ENCODE results near the gene CNOT6. TPM values are rescaled to one million over a fixed set of nuclear protein-coding genes. Genes with fewer than 3 reads are reported as not detected.

Gene CNOT6
- total and polyA plus RNA-seq, 2 donors (not counting 1 experiment from before 2014, with no cell fraction given) = 12.7 to 19.5 TPM

GRCh38 chr5:180491496-180491895 is 2.7 kb upstream of the CNOT6 start:
- no peak overlapping the region for H3K9ac ChIP-seq (ENCODE audit: insufficient read depth, low read length)
- H3K27me3 ChIP-seq (ENCODE audit: control insufficient read depth, insufficient read depth, low read length) = no peaks in the 10 kb centered on the region
- TF ChIP-seq CTCF (conservative IDR thresholded peaks at IDR 0.05 in 1 of 2, IDR thresholded peaks at IDR 0.05 in 1 of 2; ENCODE audit: low read depth in 1 of 2, low read length in 2 of 2) = no peak
- TF ChIP-seq EZH2 (IDR thresholded peaks at IDR 0.05; ENCODE audit: low read length, missing control alignments) = no peak
- no peaks in the 10 kb centered on the region for H3K9me3 ChIP-seq (ENCODE audit: control insufficient read depth, insufficient read depth, low read depth, low read length)
- H2AFZ ChIP-seq (ENCODE audit: low read length) = no peak overlapping the region
- no peak for DNase-seq (ENCODE audit: low read depth in 2 of 2)
- no peaks in the 10 kb centered on the region for H3K36me3 ChIP-seq (ENCODE audit: control insufficient read depth, insufficient read depth, low read length)
- H4K20me1 ChIP-seq (ENCODE audit: control insufficient read depth, extremely low read depth, insufficient read depth, low read length) = no peaks in the 10 kb centered on the region
- H3K4me3 ChIP-seq (replicated peaks in 1 of 4; ENCODE audit: control extremely low read depth in 1 of 4, insufficient read depth in 1 of 4, low read depth in 3 of 4, low read length in 4 of 4) = no peak overlapping the region
- H3K27ac ChIP-seq (ENCODE audit: insufficient read depth, low read length) = no peak overlapping the region
- peaks cover 19% of the 10 kb centered on the region for H3K79me2 ChIP-seq (ENCODE audit: control insufficient read depth, insufficient read depth, low read length)
- H3K4me1 ChIP-seq (ENCODE audit: control insufficient read depth, extremely low read depth, insufficient read depth, low read length) = peaks cover 2% of the 10 kb centered on the region
- H3K4me2 ChIP-seq (ENCODE audit: extremely low read depth, insufficient read depth, low read length) = no peak overlapping the region

- peaks cover 2% of the 10 kb centered on the region for H3K4me1 ChIP-seq (ENCODE audit: control insufficient read depth, extremely low read depth, insufficient read depth, low read length)
- no peaks in the 10 kb centered on the region for H3K9me3 ChIP-seq (ENCODE audit: control insufficient read depth, insufficient read depth, low read depth, low read length)
- no peaks in the 10 kb centered on the region for H3K36me3 ChIP-seq (ENCODE audit: control insufficient read depth, insufficient read depth, low read length)
- H3K79me2 ChIP-seq (ENCODE audit: control insufficient read depth, insufficient read depth, low read length) = peaks cover 28% of the 10 kb centered on the region
- H2AFZ ChIP-seq (ENCODE audit: low read length) = no peak overlapping the region
- H3K27ac ChIP-seq (ENCODE audit: insufficient read depth, low read length) = no peak overlapping the region
- H3K4me3 ChIP-seq (replicated peaks in 1 of 4; ENCODE audit: control extremely low read depth in 1 of 4, insufficient read depth in 1 of 4, low read depth in 3 of 4, low read length in 4 of 4) = no peak overlapping the region
- H4K20me1 ChIP-seq (ENCODE audit: control insufficient read depth, extremely low read depth, insufficient read depth, low read length) = no peaks in the 10 kb centered on the region
- H3K27me3 ChIP-seq (ENCODE audit: control insufficient read depth, insufficient read depth, low read length) = no peaks in the 10 kb centered on the region
- DNase-seq (ENCODE audit: low read depth in 2 of 2) = no peak
- H3K9ac ChIP-seq (ENCODE audit: insufficient read depth, low read length) = no peak overlapping the region
- TF ChIP-seq CTCF (conservative IDR thresholded peaks at IDR 0.05 in 1 of 2, IDR thresholded peaks at IDR 0.05 in 1 of 2; ENCODE audit: low read depth in 1 of 2, low read length in 2 of 2) = no peak
- TF ChIP-seq EZH2 (IDR thresholded peaks at IDR 0.05; ENCODE audit: low read length, missing control alignments) = no peak
- H3K4me2 ChIP-seq (ENCODE audit: extremely low read depth, insufficient read depth, low read length) = no peak overlapping the region
These were observed 1.8 kb upstream of the CNOT6 start for GRCh38 chr5:180492226-180492903.

- peak; percentile 18 to 26 for DNase-seq (ENCODE audit: low read depth in 2 of 2)
- H3K4me1 ChIP-seq (ENCODE audit: control insufficient read depth, extremely low read depth, insufficient read depth, low read length) = peaks cover 2% of the 10 kb centered on the region
- H3K79me2 ChIP-seq (ENCODE audit: control insufficient read depth, insufficient read depth, low read length) = peaks cover 46% of the 10 kb centered on the region
These were observed 467 bp downstream of the CNOT6 start for GRCh38 chr5:180494510-180495181.

More at GRCh38 chr5:180494510-180495181, 467 bp downstream of the CNOT6 start:
- Histone ChIP-seq H3K27ac (ENCODE audit: insufficient read depth, low read length) (peak overlapping the region; percentile 89), H3K27me3 (ENCODE audit: control insufficient read depth, insufficient read depth, low read length) (no peaks in the 10 kb centered on the region), H3K9ac (ENCODE audit: insufficient read depth, low read length) (peak overlapping the region; percentile 90), H4K20me1 (ENCODE audit: control insufficient read depth, extremely low read depth, insufficient read depth, low read length) (no peaks in the 10 kb centered on the region), H3K9me3 (ENCODE audit: control insufficient read depth, insufficient read depth, low read depth, low read length) (no peaks in the 10 kb centered on the region), H3K4me3 (replicated peaks in 1 of 4; ENCODE audit: control extremely low read depth in 1 of 4, insufficient read depth in 1 of 4, low read depth in 3 of 4, low read length in 4 of 4) (peak overlapping the region; percentile 55 to 97 (median 63)), H2AFZ (ENCODE audit: low read length) (peak overlapping the region; percentile 59), H3K36me3 (ENCODE audit: control insufficient read depth, insufficient read depth, low read length) (no peaks in the 10 kb centered on the region), H3K4me2 (ENCODE audit: extremely low read depth, insufficient read depth, low read length) (peak overlapping the region; percentile 71)
- TF ChIP-seq CTCF (conservative IDR thresholded peaks at IDR 0.05 in 1 of 2, IDR thresholded peaks at IDR 0.05 in 1 of 2; ENCODE audit: low read depth in 1 of 2, low read length in 2 of 2) = no peak

All from fibroblast of lung (primary cell).